Gastroesophageal sphincter (tissue), 3 donors: Measurements from ENCODE around the gene LEKR1.

ENCODE experiments used
- EP300 ChIP-seq: sonication (generic); formaldehyde crosslinking; IDR thresholded peaks from one replicate; pipeline ENCODE4 v1.6.1; 2017; ENCODE audit warnings: antibody characterized with exemption, mild to moderate bottlenecking
- POLR2A ChIP-seq, 2 donors: fragments of 450-650 bp; IDR thresholded peaks; one replicate each; pipeline ENCODE4 v1.6.1; 2017; ENCODE audit warnings: antibody characterized with exemption in 2 of 2, mild to moderate bottlenecking in 2 of 2, moderate library complexity in 1 of 2
- TF ChIP-seq, protein P1 (sequence below), 4 experiments: fragments of 200-600 bp in 2 of 4; fragments of 450-650 bp in 2 of 4; sonication (generic) in 1 of 4; IDR thresholded peaks; one replicate each; pipeline ENCODE4 v1.5.1; 2017 to 2019; ENCODE audit warnings: antibody characterized with exemption in 4 of 4, mild to moderate bottlenecking in 2 of 4, moderate library complexity in 2 of 4

DNA sequence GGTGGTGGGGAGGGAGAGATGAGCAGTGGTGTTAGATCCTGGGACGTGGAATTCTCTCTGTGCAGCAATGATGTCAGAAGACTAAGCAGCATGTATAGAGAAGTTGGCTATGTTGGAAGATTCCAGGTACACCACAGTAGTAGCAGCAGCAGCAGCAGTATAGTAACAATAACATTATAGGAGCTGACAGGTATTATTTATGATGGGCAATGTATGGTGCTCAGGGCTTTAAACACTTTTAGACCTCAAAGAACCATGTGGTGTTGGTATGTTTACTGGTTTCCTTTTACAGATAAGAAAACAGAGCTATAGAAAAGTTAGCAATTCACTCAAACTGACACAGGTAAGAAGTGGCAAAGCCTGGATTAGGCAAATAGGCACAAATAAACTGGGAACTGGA, 229.9 kb downstream of the LEKR1 start:
- TF ChIP-seq, protein P1, sequence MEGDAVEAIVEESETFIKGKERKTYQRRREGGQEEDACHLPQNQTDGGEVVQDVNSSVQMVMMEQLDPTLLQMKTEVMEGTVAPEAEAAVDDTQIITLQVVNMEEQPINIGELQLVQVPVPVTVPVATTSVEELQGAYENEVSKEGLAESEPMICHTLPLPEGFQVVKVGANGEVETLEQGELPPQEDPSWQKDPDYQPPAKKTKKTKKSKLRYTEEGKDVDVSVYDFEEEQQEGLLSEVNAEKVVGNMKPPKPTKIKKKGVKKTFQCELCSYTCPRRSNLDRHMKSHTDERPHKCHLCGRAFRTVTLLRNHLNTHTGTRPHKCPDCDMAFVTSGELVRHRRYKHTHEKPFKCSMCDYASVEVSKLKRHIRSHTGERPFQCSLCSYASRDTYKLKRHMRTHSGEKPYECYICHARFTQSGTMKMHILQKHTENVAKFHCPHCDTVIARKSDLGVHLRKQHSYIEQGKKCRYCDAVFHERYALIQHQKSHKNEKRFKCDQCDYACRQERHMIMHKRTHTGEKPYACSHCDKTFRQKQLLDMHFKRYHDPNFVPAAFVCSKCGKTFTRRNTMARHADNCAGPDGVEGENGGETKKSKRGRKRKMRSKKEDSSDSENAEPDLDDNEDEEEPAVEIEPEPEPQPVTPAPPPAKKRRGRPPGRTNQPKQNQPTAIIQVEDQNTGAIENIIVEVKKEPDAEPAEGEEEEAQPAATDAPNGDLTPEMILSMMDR (IDR thresholded peaks at IDR 0.05): no peak
- TF ChIP-seq POLR2A (IDR thresholded peaks at IDR 0.05) (no peak), EP300 (no peak)
